ENCODE results near the gene ALKBH2. TPM values are rescaled to one million over a fixed set of nuclear protein-coding genes. Genes with fewer than 3 reads are reported as not detected.

ALKBH2 gene
- total and polyA plus RNA-seq, 5 donors = 7.4 to 12.2 (median 7.7) TPM

DNA sequence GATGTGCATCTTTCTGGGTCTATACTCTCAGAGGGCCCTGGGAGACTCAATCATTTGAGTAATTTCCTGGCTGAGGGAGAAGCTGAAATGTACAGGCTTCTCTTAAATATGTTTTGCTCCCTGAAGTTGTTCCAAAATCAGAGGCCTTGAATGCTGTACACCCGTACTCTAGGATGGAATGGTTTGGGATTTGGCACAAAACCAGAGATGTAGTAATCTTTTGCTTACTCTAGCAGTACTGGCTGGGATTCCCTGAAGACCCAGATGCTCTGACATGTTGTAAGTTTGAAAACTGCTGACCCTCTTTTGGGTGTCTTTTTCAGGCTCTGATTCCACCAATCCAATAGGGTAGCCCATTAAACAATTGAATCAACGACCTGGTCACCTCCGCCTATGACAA is 33.5 kb upstream of the ALKBH2 start:
- Histone ChIP-seq H3K9me3 (ENCODE audit: control insufficient read depth, low read length) (no peaks in the 10 kb centered on the region), H3K4me3 (ENCODE audit: low read length) (no peak overlapping the region), H3K27me3 (ENCODE audit: control insufficient read depth, insufficient read depth) (no peaks in the 10 kb centered on the region), H3K27ac (ENCODE audit: low read length) (no peak overlapping the region), H3K4me1 (ENCODE audit: control insufficient read depth, insufficient read depth, low read length) (peaks cover 7% of the 10 kb centered on the region)
- intact Hi-C loops (cut with DNase I) = no loop called here
- 69% methylated on average over 3 of the region's 3 CpGs for WGBS
- ATAC-seq (peak in 1 of 2 donors; percentile 7), DNase-seq (no peak)

GRCh38 chr12:109125791-109126190 is 32.5 kb upstream of the ALKBH2 start:
- no peak for ATAC-seq
- WGBS = 90% methylated on average over 7 of the region's 7 CpGs
- intact Hi-C loops (cut with DNase I) = no loop called here
- Histone ChIP-seq H3K27me3 (ENCODE audit: control insufficient read depth, insufficient read depth) (no peaks in the 10 kb centered on the region), H3K27ac (ENCODE audit: low read length) (no peak overlapping the region), H3K4me1 (ENCODE audit: control insufficient read depth, insufficient read depth, low read length) (peaks cover 9% of the 10 kb centered on the region), H3K4me3 (ENCODE audit: low read length) (no peak overlapping the region), H3K9me3 (ENCODE audit: control insufficient read depth, low read length) (no peaks in the 10 kb centered on the region)
- no peak for DNase-seq

- H3K27ac ChIP-seq (ENCODE audit: low read length) = peak overlapping the region; percentile 70
- WGBS = 74% methylated on average over 12 of the region's 12 CpGs
- no peaks in the 10 kb centered on the region for H3K27me3 ChIP-seq (ENCODE audit: control insufficient read depth, insufficient read depth)
- no peaks in the 10 kb centered on the region for H3K9me3 ChIP-seq (ENCODE audit: control insufficient read depth, low read length)
- peaks cover 12% of the 10 kb centered on the region for H3K4me1 ChIP-seq (ENCODE audit: control insufficient read depth, insufficient read depth, low read length)
- intact Hi-C loops (cut with DNase I) = no loop called here
- H3K4me3 ChIP-seq (ENCODE audit: low read length) = no peak overlapping the region
- no peak for ATAC-seq
- no peak for DNase-seq
Observed at GRCh38 chr12:109124878-109125648, 31.8 kb upstream of the ALKBH2 start.

- DNase-seq (no peak), ATAC-seq (no peak)
- intact Hi-C loops (cut with DNase I) = no loop called here
- Histone ChIP-seq H3K27me3 (ENCODE audit: control insufficient read depth, insufficient read depth) (no peaks in the 10 kb centered on the region), H3K4me3 (ENCODE audit: low read length) (no peak overlapping the region), H3K9me3 (ENCODE audit: control insufficient read depth, low read length) (no peaks in the 10 kb centered on the region), H3K4me1 (ENCODE audit: control insufficient read depth, insufficient read depth, low read length) (peaks cover 13% of the 10 kb centered on the region), H3K27ac (ENCODE audit: low read length) (no peak overlapping the region)
- 96% methylated on average over 3 of the region's 3 CpGs for WGBS
Observed at GRCh38 chr12:109121346-109121880, 28.1 kb upstream of the ALKBH2 start.

GRCh38 chr12:109120557-109120956 is 27.3 kb upstream of the ALKBH2 start:
- WGBS = 63% methylated on average over 4 of the region's 4 CpGs
- Histone ChIP-seq H3K9me3 (ENCODE audit: control insufficient read depth, low read length) (no peaks in the 10 kb centered on the region), H3K27ac (ENCODE audit: low read length) (no peak overlapping the region), H3K4me3 (ENCODE audit: low read length) (no peak overlapping the region), H3K27me3 (ENCODE audit: control insufficient read depth, insufficient read depth) (no peaks in the 10 kb centered on the region), H3K4me1 (ENCODE audit: control insufficient read depth, insufficient read depth, low read length) (peaks cover 20% of the 10 kb centered on the region)
- ATAC-seq (no peak), DNase-seq (no peak)
- intact Hi-C loops (cut with DNase I) = no loop called here

- WGBS = 60% methylated on average over 2 of the region's 2 CpGs
- no peaks in the 10 kb centered on the region for H3K9me3 ChIP-seq (ENCODE audit: control insufficient read depth, low read length)
- H3K4me3 ChIP-seq (ENCODE audit: low read length) = peak overlapping the region; percentile 19
- H3K27me3 ChIP-seq (ENCODE audit: control insufficient read depth, insufficient read depth) = no peaks in the 10 kb centered on the region
- intact Hi-C loops (cut with DNase I) = no loop called here
- ATAC-seq (no peak), DNase-seq (no peak)
- peak overlapping the region; percentile 45 for H3K27ac ChIP-seq (ENCODE audit: low read length)
- peaks cover 22% of the 10 kb centered on the region for H3K4me1 ChIP-seq (ENCODE audit: control insufficient read depth, insufficient read depth, low read length)
Observed at GRCh38 chr12:109120095-109120494, 26.8 kb upstream of the ALKBH2 start.

- no peak for DNase-seq
- H3K4me1 ChIP-seq (ENCODE audit: control insufficient read depth, insufficient read depth, low read length) = peaks cover 23% of the 10 kb centered on the region
- no peak for ATAC-seq
- H3K27me3 ChIP-seq (ENCODE audit: control insufficient read depth, insufficient read depth) = no peaks in the 10 kb centered on the region
- peak overlapping the region; percentile 76 for H3K27ac ChIP-seq (ENCODE audit: low read length)
- WGBS = 55% methylated on average over 12 of the region's 12 CpGs
- intact Hi-C loops (cut with DNase I) = loop anchor here in 1 of 4 donors (5.0 kb wide), 1 partner anchor 36 kb away; no protein-coding TSS in a partner anchor
- no peaks in the 10 kb centered on the region for H3K9me3 ChIP-seq (ENCODE audit: control insufficient read depth, low read length)
- peak overlapping the region; percentile 63 for H3K4me3 ChIP-seq (ENCODE audit: low read length)
Observed at GRCh38 chr12:109116611-109116949, 23.3 kb upstream of the ALKBH2 start.

GRCh38 chr12:109115758-109116610 is 22.7 kb upstream of the ALKBH2 start, which contains the start of gene ACACB:
Gene ACACB, plus strand, starts transcription at chr12:109116587. Its CDS starts 22,819 bp downstream, at chr12:109139406.
- Histone ChIP-seq H3K4me1 (ENCODE audit: control insufficient read depth, insufficient read depth, low read length) (peaks cover 20% of the 10 kb centered on the region), H3K27me3 (ENCODE audit: control insufficient read depth, insufficient read depth) (no peaks in the 10 kb centered on the region), H3K4me3 (ENCODE audit: low read length) (peak within 1 kb of the TSS; percentile 63), H3K27ac (ENCODE audit: low read length) (peak within 1 kb of the TSS; percentile 76), H3K9me3 (ENCODE audit: control insufficient read depth, low read length) (no peaks in the 10 kb centered on the region)
- intact Hi-C loops (cut with DNase I) = loop anchor here in 1 of 4 donors (5.0 kb wide), 1 partner anchor 36 kb away; no protein-coding TSS in a partner anchor
- ATAC-seq = peak; percentile 74 to 76
- 44% methylated on average over 14 of the region's 14 CpGs for WGBS
- DNase-seq = peak; percentile 80 to 87 (median 84)

DNA sequence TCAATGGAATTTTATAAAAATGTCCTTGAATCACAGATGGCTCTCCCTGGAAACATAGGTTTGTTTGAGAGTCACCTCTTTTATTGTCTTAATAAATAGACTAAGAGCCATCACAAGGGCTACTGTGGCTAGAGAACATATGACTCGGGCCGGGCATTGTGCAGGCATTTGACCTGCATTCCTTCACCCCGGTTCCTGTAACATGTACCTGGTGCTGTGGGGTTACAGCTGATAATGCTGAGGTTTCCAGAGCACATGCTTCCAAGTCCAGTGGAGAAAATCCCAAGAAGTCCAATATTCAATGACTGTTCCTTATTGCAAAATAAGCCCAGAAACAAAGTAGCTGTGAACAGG is 22.1 kb upstream of the ALKBH2 start:
- Histone ChIP-seq H3K4me1 (ENCODE audit: control insufficient read depth, insufficient read depth, low read length) (peaks cover 20% of the 10 kb centered on the region), H3K4me3 (ENCODE audit: low read length) (no peak overlapping the region), H3K27ac (ENCODE audit: low read length) (peak overlapping the region; percentile 76), H3K27me3 (ENCODE audit: control insufficient read depth, insufficient read depth) (no peaks in the 10 kb centered on the region), H3K9me3 (ENCODE audit: control insufficient read depth, low read length) (no peaks in the 10 kb centered on the region)
- no peak for ATAC-seq
- DNase-seq = no peak
- intact Hi-C loops (cut with DNase I) = loop anchor here in 1 of 4 donors (5.0 kb wide), 1 partner anchor 37 kb away; no protein-coding TSS in a partner anchor
- 63% methylated on average over 3 of the region's 3 CpGs for whole genome bisulfite sequencing

- 72% methylated on average over 2 of the region's 2 CpGs for WGBS
- intact Hi-C loops (cut with DNase I) = loop anchor here in 2 of 4 donors (5.0 kb wide), 2 partner anchors 38 to 43 kb away; no protein-coding TSS in a partner anchor
- H3K4me3 ChIP-seq (ENCODE audit: low read length) = no peak overlapping the region
- H3K27ac ChIP-seq (ENCODE audit: low read length) = peak overlapping the region; percentile 40
- no peaks in the 10 kb centered on the region for H3K27me3 ChIP-seq (ENCODE audit: control insufficient read depth, insufficient read depth)
- DNase-seq = no peak
- no peaks in the 10 kb centered on the region for H3K9me3 ChIP-seq (ENCODE audit: control insufficient read depth, low read length)
- H3K4me1 ChIP-seq (ENCODE audit: control insufficient read depth, insufficient read depth, low read length) = peaks cover 20% of the 10 kb centered on the region
- no peak for ATAC-seq
Observed at GRCh38 chr12:109114644-109115043, 21.4 kb upstream of the ALKBH2 start.

All from right cardiac atrium (tissue), 5 donors.